ENCODE data around the gene SRA1. TPM values are rescaled to one million over a fixed set of nuclear protein-coding genes. Genes with fewer than 3 reads are reported as not detected.

SRA1 gene
- total and polyA plus RNA-seq, 9 of the 15 experiments (the other 6 are each of a cell fraction or from before 2014, with no cell fraction given) = 24.1 to 47.4 (median 41.3) TPM

- no peak for ATAC-seq
- Histone ChIP-seq H3K4me2 (ENCODE audit: insufficient read depth, low read length) (no peak overlapping the region), H3K79me2 (ENCODE audit: control insufficient read depth, insufficient read depth, low read length) (peaks cover 2% of the 10 kb centered on the region; the same call in 1 of the 3 replicates), H4K20me1 (replicated peaks; ENCODE audit: control insufficient read depth, insufficient read depth, low read length) (peaks cover 14% of the 10 kb centered on the region; the same call in 1 of the 2 replicates), H3K27ac (ENCODE audit: extremely low read depth, low read depth, low read length) (no peak overlapping the region), H3K9me3 (replicated peaks; ENCODE audit: control insufficient read depth, insufficient read depth, low read depth, low read length) (no peaks in the 10 kb centered on the region), H2AFZ (ENCODE audit: low read depth, low read length) (no peak overlapping the region), H3K4me3 (no peak overlapping the region), H3K9me1 (ENCODE audit: control insufficient read depth, insufficient read depth, low read length) (peaks cover 5% of the 10 kb centered on the region), H3K36me3 (ENCODE audit: control insufficient read depth, insufficient read depth, low read length) (peaks cover 63% of the 10 kb centered on the region), H3K27me3 (ENCODE audit: control insufficient read depth in 2 of 2, insufficient read depth in 2 of 2, low read length in 2 of 2) (no peaks in the 10 kb centered on the region; a peak in 1 of 5 replicates), H3K4me1 (replicated peaks in 1 of 2; ENCODE audit: control insufficient read depth in 2 of 2, insufficient read depth in 2 of 2, low read length in 2 of 2) (peaks cover 34 to 35% of the 10 kb centered on the region in 2 experiments), H3K9ac (ENCODE audit: insufficient read depth in 1 of 2, low read depth in 2 of 2, low read length in 2 of 2) (no peak overlapping the region)
- TF ChIP-seq BRD4 (IDR thresholded peaks at IDR 0.05) = no peak
- TF ChIP-seq TEAD1 (CRISPR knock-in tag; IDR thresholded peaks at IDR 0.05) = no peak
- TF ChIP-seq YBX1 (IDR thresholded peaks at IDR 0.05) = no peak
- TF ChIP-seq TBL1XR1 (IDR thresholded peaks at IDR 0.05; ENCODE audit: low read length in 2 of 2) = no peak
- no peak for TF ChIP-seq WHSC1 (IDR thresholded peaks at IDR 0.05; ENCODE audit: low read length)
- TF ChIP-seq PHB (CRISPR knock-in tag; IDR thresholded peaks at IDR 0.05) = no peak
- TF ChIP-seq ZNF121 (CRISPR knock-in tag; conservative IDR thresholded peaks at IDR 0.05) = peak; percentile 60
- no peak for FAIRE-seq
- in situ Hi-C loops (cut with MboI) = no loop called here
- 96% methylated on average over 5 of the region's 10 CpGs for WGBS (ENCODE audit: insufficient coverage, low coverage, missing lambda C conversion rate)
- no TSS peak for BruUV-seq (replicated peaks)
- no peak for DNase-seq (ENCODE audit: extremely low read depth in 1 of 4, low spot score in 3 of 4)
- ChIA-PET POLR2A (interaction anchor here (0.8 to 5.3 kb wide), 7 partner anchors 9 to 173 kb away, joined by 3 to 46 read pairs (median 4); partner anchors contain the start of genes APBB3, IK, NDUFA2 and SLC35A4), CTCF (ENCODE audit: low intra/inter-chr PET ratio) (no interaction called here)
- intact Hi-C loops (cut with micrococcal nuclease) = loop anchor here (5.0 kb wide), 1 partner anchor 173 kb away; no protein-coding TSS in a partner anchor
These were observed 11.7 kb downstream of the SRA1 start for GRCh38 chr5:140545606-140546005.

- 96% methylated on average over 7 of the region's 7 CpGs for WGBS (ENCODE audit: insufficient coverage, low coverage, missing lambda C conversion rate)
- Histone ChIP-seq H3K9ac (ENCODE audit: insufficient read depth in 1 of 2, low read depth in 2 of 2, low read length in 2 of 2) (no peak overlapping the region), H3K27me3 (ENCODE audit: control insufficient read depth in 2 of 2, insufficient read depth in 2 of 2, low read length in 2 of 2) (no peaks in the 10 kb centered on the region), H4K20me1 (replicated peaks; ENCODE audit: control insufficient read depth, insufficient read depth, low read length) (peaks cover 8% of the 10 kb centered on the region; the same call in 1 of the 2 replicates), H3K36me3 (ENCODE audit: control insufficient read depth, insufficient read depth, low read length) (peaks cover 63% of the 10 kb centered on the region), H3K4me3 (no peak overlapping the region), H3K79me2 (ENCODE audit: control insufficient read depth, insufficient read depth, low read length) (peaks cover 2% of the 10 kb centered on the region; the same call in 1 of the 3 replicates), H3K9me3 (replicated peaks; ENCODE audit: control insufficient read depth, insufficient read depth, low read depth, low read length) (no peaks in the 10 kb centered on the region), H2AFZ (ENCODE audit: low read depth, low read length) (no peak overlapping the region), H3K27ac (ENCODE audit: extremely low read depth, low read depth, low read length) (no peak overlapping the region), H3K9me1 (ENCODE audit: control insufficient read depth, insufficient read depth, low read length) (peaks cover 5% of the 10 kb centered on the region), H3K4me2 (ENCODE audit: insufficient read depth, low read length) (no peak overlapping the region), H3K4me1 (replicated peaks in 1 of 2; ENCODE audit: control insufficient read depth in 2 of 2, insufficient read depth in 2 of 2, low read length in 2 of 2) (peaks cover 30 to 32% of the 10 kb centered on the region in 2 experiments)
- intact Hi-C loops (cut with micrococcal nuclease) (loop anchor here (5.0 kb wide), 1 partner anchor 173 kb away; no protein-coding TSS in a partner anchor), in situ Hi-C loops (cut with MboI) (no loop called here)
- BruUV-seq (replicated peaks) = no TSS peak
- CTCF ChIA-PET (ENCODE audit: low intra/inter-chr PET ratio) = no interaction called here
- no peak for FAIRE-seq
- ATAC-seq = no peak
- DNase-seq (ENCODE audit: extremely low read depth in 1 of 4, low spot score in 3 of 4) = no peak
- POLR2A ChIA-PET = interaction anchor here (1.1 to 1.3 kb wide), 2 partner anchors 15 to 102 kb away, joined by 3 to 6 read pairs; partner anchors contain the start of genes IK and NDUFA2
- TF ChIP-seq RREB1 (CRISPR knock-in tag; IDR thresholded peaks at IDR 0.05) (no peak), FOSL1 (tag; conservative IDR thresholded peaks at IDR 0.05) (no peak), RAD21 (CRISPR knock-in tag; conservative IDR thresholded peaks at IDR 0.05 in 1 of 2, IDR thresholded peaks at IDR 0.05 in 1 of 2) (no peak), ZNF146 (CRISPR knock-in tag; IDR thresholded peaks at IDR 0.05; ENCODE audit: unreplicated experiment) (no peak)
These were observed 12.3 kb downstream of the SRA1 start for GRCh38 chr5:140544986-140545385.
